SK-N-SH (cell line): Measurements from ENCODE around the gene TBX19. TPM values are rescaled to one million over a fixed set of nuclear protein-coding genes. Genes with fewer than 3 reads are reported as not detected.

Experiments used
- CTCF ChIA-PET: fragments of 300-600, 350-600 bp; formaldehyde crosslinking; extraction: SDS; loops from one replicate; lab custom pipeline; 2021; lab: Yijun Ruan, JAX
- POLR2A ChIA-PET: fragments of 350-600 bp; sonication (Branson Sonifier 250); formaldehyde crosslinking; extraction: SDS; loops from one replicate; lab custom pipeline; 2020; ENCODE audit warnings: antibody characterized with exemption, inconsistent platforms; lab: Yijun Ruan, JAX
- DNase-seq: peaks from one replicate; pipeline ENCODE4 v3.0.0; 2012
- H2AFZ ChIP-seq: fragments of 200-600 bp; sonication (generic); 2 replicates; pipeline ENCODE4 v1.8.1; 2016; ENCODE audit warnings: antibody characterized with exemption, mild to moderate bottlenecking, low read depth
- H3F3A ChIP-seq: fragments of 200-600 bp; sonication (generic); replicated peaks from 2 replicates; pipeline ENCODE3; 2016; ENCODE audit warnings: antibody characterized with exemption, mild to moderate bottlenecking; ENCODE audit not compliant: insufficient read depth
- H3K27ac ChIP-seq, 2 experiments: fragments of 200-500 bp in 1 of 2; fragments of 200-600 bp in 1 of 2; sonication (Bioruptor generic) in 1 of 2; sonication (generic), shearing (Covaris generic) in 1 of 2; 2 replicates each; pipeline versions ENCODE4 v1.5.1 to v1.6.1; 2014 to 2016; ENCODE audit warnings: low read depth in 2 of 2, inconsistent platforms in 1 of 2, low read length in 1 of 2, mild to moderate bottlenecking in 1 of 2, mixed read lengths in 1 of 2
- H3K27me3 ChIP-seq: fragments of 200-600 bp; sonication (generic), shearing (Covaris generic); 2 replicates; pipeline ENCODE4 v1.6.1; 2016; ENCODE audit warnings: mixed run types; ENCODE audit not compliant: insufficient read depth
- H3K36me3 ChIP-seq, 2 experiments: fragments of 200-500 bp in 1 of 2; fragments of 200-600 bp in 1 of 2; sonication (Bioruptor generic) in 1 of 2; sonication (generic) in 1 of 2; replicated peaks in 1 of 2; 2 replicates each; pipeline versions ENCODE3 to v1.5.1; 2014 to 2016; ENCODE audit warnings: low read length in 1 of 2, mild to moderate bottlenecking in 1 of 2; ENCODE audit not compliant: insufficient read depth in 2 of 2, control insufficient read depth in 1 of 2
- H3K4me1 ChIP-seq, 2 experiments: fragments of 200-500 bp in 1 of 2; fragments of 200-600 bp in 1 of 2; sonication (Bioruptor generic) in 1 of 2; sonication (generic), shearing (Covaris generic) in 1 of 2; 2 replicates each; pipeline versions ENCODE4 v1.5.1 to v1.6.1; 2014 to 2016; ENCODE audit warnings: low read depth in 1 of 2, low read length in 1 of 2, mixed run types in 1 of 2; ENCODE audit not compliant: insufficient read depth in 2 of 2, control insufficient read depth in 1 of 2
- H3K4me2 ChIP-seq: fragments of 200-600 bp; sonication (generic), shearing (Covaris generic); 2 replicates; pipeline ENCODE4 v1.6.1; 2017; ENCODE audit warnings: mixed run types
- H3K4me3 ChIP-seq, 2 experiments: fragments of 200-500 bp in 1 of 2; fragments of 200-600 bp in 1 of 2; sonication (Bioruptor generic) in 1 of 2; sonication (generic), shearing (Covaris generic) in 1 of 2; 2 replicates each; pipeline versions ENCODE4 v1.5.1 to v1.8.1; 2014 to 2016; ENCODE audit warnings: low read depth in 2 of 2, inconsistent platforms in 1 of 2, low read length in 1 of 2, mild to moderate bottlenecking in 1 of 2, mixed read lengths in 1 of 2, moderate library complexity in 1 of 2
- H3K79me2 ChIP-seq: fragments of 200-600 bp; sonication (generic); 2 replicates; pipeline ENCODE4 v1.8.1; 2017; ENCODE audit warnings: mild to moderate bottlenecking; ENCODE audit not compliant: insufficient read depth
- H3K9ac ChIP-seq: fragments of 200-600 bp; sonication (generic); 2 replicates; pipeline ENCODE4 v1.6.1; 2017; ENCODE audit warnings: mixed run types
- H3K9me2 ChIP-seq: fragments of 200-600 bp; sonication (generic); 2 replicates; pipeline ENCODE4 v1.6.1; 2017; ENCODE audit warnings: mixed run types
- H3K9me3 ChIP-seq: fragments of 200-600 bp; sonication (generic); 2 replicates; pipeline ENCODE4 v1.6.1; 2017; ENCODE audit warnings: mixed run types, mild to moderate bottlenecking, moderate library complexity
- H4K20me1 ChIP-seq: fragments of 200-600 bp; sonication (generic); 2 replicates; pipeline ENCODE4 v1.6.1; 2017; ENCODE audit warnings: mild to moderate bottlenecking, mixed run types; ENCODE audit not compliant: insufficient read depth
- CTCF ChIP-seq: fragments of 200-600 bp; sonication (generic); IDR thresholded peaks from 2 replicates; pipeline ENCODE4 v1.6.1; 2017; ENCODE audit warnings: antibody characterized with exemption, mild to moderate bottlenecking, moderate library complexity
- EZH2phosphoT487 ChIP-seq: fragments of 200-600 bp; sonication (generic); IDR thresholded peaks from 2 replicates; pipeline ENCODE4 v1.6.1; 2017; ENCODE audit warnings: low read depth, mixed run types, mild to moderate bottlenecking, antibody characterized with exemption, moderate library complexity, borderline replicate concordance
- GABPA ChIP-seq: IDR thresholded peaks from 2 replicates; pipeline ENCODE4 v1.4.0; 2012; ENCODE audit warnings: low read depth, mild to moderate bottlenecking
- POLR2AphosphoS5 ChIP-seq: IDR thresholded peaks from 2 replicates; pipeline ENCODE4 v1.6.1; 2012; ENCODE audit warnings: low read depth, low read length
- SIN3A ChIP-seq: IDR thresholded peaks from 2 replicates; pipeline ENCODE4 v1.6.1; 2012; ENCODE audit warnings: low read depth, mild to moderate bottlenecking, low read length, moderate library complexity, borderline replicate concordance
- TAF1 ChIP-seq: IDR thresholded peaks from 2 replicates; pipeline ENCODE4 v1.6.1; 2012; ENCODE audit warnings: low read depth, mild to moderate bottlenecking, low read length, moderate library complexity, borderline replicate concordance
- WGBS: methylation state at CpG from one replicate; pipeline ENCODE4 v1.1.6; 2017; ENCODE audit warnings: low lambda C conversion rate; 5-methylcytosine and 5-hydroxymethylcytosine counted together
- polyA plus RNA-seq, 3 experiments: library from polyadenylated mRNA; depleted of rRNA; stranded (reverse); fragments of >200 nt; gene quantifications; 2 replicates each; pipeline ENCODE4 v1.2.3, GENCODE V29; 2012

The TBX19 gene
- polyA plus RNA-seq, 1 of the 3 experiments (the other 2 are of a cell fraction) = 2.7 TPM

DNA sequence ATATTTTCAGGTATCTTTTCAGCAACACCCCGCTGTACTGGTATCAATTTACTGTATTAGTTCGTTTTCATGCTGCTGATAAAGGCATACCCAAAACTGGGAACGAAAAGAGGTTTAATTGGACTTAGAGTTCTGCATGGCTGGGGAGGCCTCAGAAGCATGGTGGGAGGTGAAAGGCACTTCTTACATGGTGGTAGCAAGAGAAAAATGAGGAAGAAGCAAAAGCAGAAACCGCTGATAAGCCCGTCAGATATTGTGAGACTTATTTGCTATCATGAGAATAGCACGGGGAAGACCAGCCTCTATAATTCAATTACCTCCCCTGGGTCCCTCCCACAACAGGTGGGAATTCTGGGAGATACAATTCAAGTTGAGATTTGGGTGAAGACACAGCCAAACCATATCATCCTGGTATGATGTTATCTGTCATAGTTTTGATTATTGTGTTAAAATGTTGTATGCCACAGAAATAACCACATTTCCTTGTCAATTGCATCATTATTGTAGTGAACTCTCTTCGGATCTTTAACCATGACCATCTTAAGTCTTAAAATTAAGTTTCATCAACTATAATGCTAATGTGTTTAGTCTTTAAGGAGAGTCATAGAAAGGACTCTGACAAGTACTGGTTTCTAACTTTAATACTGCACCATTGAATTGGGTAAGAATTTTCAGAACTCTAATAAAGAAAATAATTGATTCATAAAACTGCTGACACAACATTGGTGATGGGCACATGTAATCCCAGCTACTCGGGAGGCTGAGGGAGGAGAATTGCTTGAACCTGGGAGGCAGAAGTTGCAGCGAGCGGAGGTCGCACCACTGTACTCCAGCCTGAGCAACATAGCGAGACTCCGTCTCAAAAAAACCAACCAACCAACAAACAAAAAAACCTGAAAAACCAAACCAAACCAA is 58.2 kb downstream of the TBX19 start:
- Histone ChIP-seq H3K9ac (no peak overlapping the region), H2AFZ (no peak overlapping the region), H3K79me2 (no peaks in the 10 kb centered on the region), H4K20me1 (no peaks in the 10 kb centered on the region), H3K4me1 (peaks cover 6 to 7% of the 10 kb centered on the region in 2 experiments; a peak in 3 of 4 replicates), H3K36me3 (no peaks in the 10 kb centered on the region), H3K9me2 (no peaks in the 10 kb centered on the region), H3K4me3 (no peak overlapping the region), H3K9me3 (no peaks in the 10 kb centered on the region), H3F3A (no peaks in the 10 kb centered on the region), H3K27me3 (no peaks in the 10 kb centered on the region), H3K4me2 (no peak overlapping the region), H3K27ac (no peak overlapping the region)
- TF ChIP-seq SIN3A (no peak), CTCF (no peak), GABPA (no peak), EZH2phosphoT487 (no peak)
- 63% methylated on average over 13 of the region's 13 CpGs for WGBS
- DNase-seq = no peak
- POLR2A ChIA-PET = no interaction called here
- CTCF ChIA-PET = no interaction called here

DNA sequence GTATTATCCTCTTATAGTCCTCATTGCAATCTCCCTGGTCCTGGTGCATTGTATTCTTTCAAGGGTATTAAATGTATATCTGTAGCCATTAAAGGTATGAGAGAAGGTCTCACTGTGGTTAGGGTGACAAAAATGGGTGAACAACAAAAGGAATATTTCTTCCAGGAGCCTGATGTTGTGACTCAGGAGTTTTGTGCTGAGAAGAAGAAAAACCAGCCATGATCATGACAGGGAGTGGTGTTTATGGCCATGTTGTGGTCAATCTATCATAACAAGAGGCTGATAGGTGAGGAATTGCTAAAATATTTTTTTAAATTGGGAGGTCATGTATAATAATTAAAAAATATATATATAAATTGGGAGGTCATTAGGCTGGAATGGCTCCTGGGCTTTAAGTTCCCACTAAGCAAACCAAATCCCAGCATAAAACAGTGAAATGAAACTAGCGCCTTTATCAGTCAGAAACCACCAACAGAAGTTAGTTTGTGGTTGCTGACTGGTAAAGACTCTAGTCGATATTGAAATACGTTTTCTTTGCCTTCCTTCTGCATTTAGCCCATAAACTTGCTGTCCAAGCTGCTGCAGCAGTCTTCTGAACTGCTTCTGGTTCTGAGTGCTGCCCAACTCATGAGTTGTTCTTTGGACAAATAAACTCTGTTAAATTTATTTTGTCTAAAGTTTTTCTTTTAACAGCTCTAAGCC is 60.3 kb downstream of the TBX19 start:
- no peaks in the 10 kb centered on the region for H3F3A ChIP-seq
- no peaks in the 10 kb centered on the region for H3K9me2 ChIP-seq
- 65% methylated on average over 3 of the region's 3 CpGs for WGBS
- peaks cover 0 to 7% of the 10 kb centered on the region in 2 experiments; a peak in 2 of 4 replicates for H3K4me1 ChIP-seq
- no peaks in the 10 kb centered on the region for H3K36me3 ChIP-seq
- no peak overlapping the region for H3K4me3 ChIP-seq
- no peaks in the 10 kb centered on the region for H3K79me2 ChIP-seq
- H3K9me3 ChIP-seq = no peaks in the 10 kb centered on the region
- H3K27me3 ChIP-seq = no peaks in the 10 kb centered on the region
- H3K4me2 ChIP-seq = no peak overlapping the region
- POLR2A ChIA-PET = no interaction called here
- no peak overlapping the region for H3K9ac ChIP-seq
- CTCF ChIA-PET = interaction anchor here (1.4 to 4.3 kb wide), 4 partner anchors 11 to 1007 kb away, joined by 6 to 48 read pairs (median 34); no protein-coding TSS in a partner anchor
- no peaks in the 10 kb centered on the region for H4K20me1 ChIP-seq
- H3K27ac ChIP-seq = no peak overlapping the region
- no peak for DNase-seq
- no peak for TF ChIP-seq POLR2AphosphoS5
- TF ChIP-seq SIN3A = no peak
- TF ChIP-seq TAF1 = no peak
- TF ChIP-seq, all 33 proteins: peak for 0
- H2AFZ ChIP-seq = no peak overlapping the region
